ENCODE data around the gene RBP3. TPM values are rescaled to one million over a fixed set of nuclear protein-coding genes. Genes with fewer than 3 reads are reported as not detected.

Gene RBP3
- polyA plus RNA-seq, 1 donor (not counting 4 experiments of a cell fraction or from before 2014, with no cell fraction given), result not detected

- TF ChIP-seq CTCF (optimal IDR thresholded peaks at IDR 0.05 in 1 of 3, IDR thresholded peaks at IDR 0.05 in 1 of 3, conservative IDR thresholded peaks at IDR 0.05 in 1 of 3; ENCODE audit: extremely low read depth in 1 of 3, insufficient read depth in 2 of 3, low read length in 3 of 3) (peak in 1 of 3 experiments; percentile 22), EZH2 (IDR thresholded peaks at IDR 0.05; ENCODE audit: low read length) (no peak)
- DNase-seq (ENCODE audit: low read depth, low spot score) (no peak), FAIRE-seq (no peak)
- no peak overlapping the region for H3K9ac ChIP-seq (ENCODE audit: control insufficient read depth, extremely low read depth, insufficient read depth, low read length)
- H3K79me2 ChIP-seq (ENCODE audit: control insufficient read depth, insufficient read depth, low read length), result no peaks in the 10 kb centered on the region
- no peaks in the 10 kb centered on the region for H3K36me3 ChIP-seq (ENCODE audit: control insufficient read depth in 2 of 2, extremely low read depth in 1 of 2, insufficient read depth in 2 of 2, low read length in 2 of 2)
- no peaks in the 10 kb centered on the region for H4K20me1 ChIP-seq (ENCODE audit: control insufficient read depth, extremely low read depth, insufficient read depth, low read length)
- no peak overlapping the region for H3K4me3 ChIP-seq (ENCODE audit: control insufficient read depth in 2 of 3, extremely low read depth in 1 of 3, insufficient read depth in 2 of 3, low read depth in 1 of 3, low read length in 3 of 3)
- no peaks in the 10 kb centered on the region for H3K9me3 ChIP-seq (ENCODE audit: control insufficient read depth, low read depth, low read length)
- H3K9me1 ChIP-seq (ENCODE audit: control insufficient read depth, extremely low read depth, insufficient read depth, low read length), result no peaks in the 10 kb centered on the region
- H3K4me2 ChIP-seq (ENCODE audit: control insufficient read depth, extremely low read depth, insufficient read depth, low read depth, low read length), result no peak overlapping the region
- H2AFZ ChIP-seq (ENCODE audit: control insufficient read depth, low read length), result no peak overlapping the region
- dilution Hi-C loops (cut with MboI; ENCODE audit: extremely low pct_ligation_motif_present, low sequenced_read_pairs), result no loop called here
- no peaks in the 10 kb centered on the region for H3K27me3 ChIP-seq (ENCODE audit: control insufficient read depth, extremely low read depth, insufficient read depth, low read length)
- no peaks in the 10 kb centered on the region for H3K4me1 ChIP-seq (ENCODE audit: control insufficient read depth, extremely low read depth, insufficient read depth, low read length)
- H3K27ac ChIP-seq (ENCODE audit: control insufficient read depth, insufficient read depth, low read length), result no peak overlapping the region
These were observed 6.0 kb downstream of the RBP3 start for GRCh38 chr10:47354165-47354564.

GRCh38 chr10:47354900-47355299, 6.7 kb downstream of the RBP3 start:
- TF ChIP-seq CTCF (optimal IDR thresholded peaks at IDR 0.05 in 1 of 3, IDR thresholded peaks at IDR 0.05 in 1 of 3, conservative IDR thresholded peaks at IDR 0.05 in 1 of 3; ENCODE audit: extremely low read depth in 1 of 3, insufficient read depth in 2 of 3, low read length in 3 of 3) (no peak), EZH2 (IDR thresholded peaks at IDR 0.05; ENCODE audit: low read length) (no peak)
- H2AFZ ChIP-seq (ENCODE audit: control insufficient read depth, low read length), result no peak overlapping the region
- no peak overlapping the region for H3K4me3 ChIP-seq (ENCODE audit: control insufficient read depth in 2 of 3, extremely low read depth in 1 of 3, insufficient read depth in 2 of 3, low read depth in 1 of 3, low read length in 3 of 3)
- no peaks in the 10 kb centered on the region for H3K79me2 ChIP-seq (ENCODE audit: control insufficient read depth, insufficient read depth, low read length)
- no peaks in the 10 kb centered on the region for H3K9me3 ChIP-seq (ENCODE audit: control insufficient read depth, low read depth, low read length)
- H3K36me3 ChIP-seq (ENCODE audit: control insufficient read depth in 2 of 2, extremely low read depth in 1 of 2, insufficient read depth in 2 of 2, low read length in 2 of 2), result no peaks in the 10 kb centered on the region
- no peak overlapping the region for H3K4me2 ChIP-seq (ENCODE audit: control insufficient read depth, extremely low read depth, insufficient read depth, low read depth, low read length)
- DNase-seq (ENCODE audit: low read depth, low spot score), result no peak
- dilution Hi-C loops (cut with MboI; ENCODE audit: extremely low pct_ligation_motif_present, low sequenced_read_pairs), result no loop called here
- H3K9ac ChIP-seq (ENCODE audit: control insufficient read depth, extremely low read depth, insufficient read depth, low read length), result no peak overlapping the region
- H3K27ac ChIP-seq (ENCODE audit: control insufficient read depth, insufficient read depth, low read length), result no peak overlapping the region
- H4K20me1 ChIP-seq (ENCODE audit: control insufficient read depth, extremely low read depth, insufficient read depth, low read length), result no peaks in the 10 kb centered on the region
- no peak for FAIRE-seq
- no peaks in the 10 kb centered on the region for H3K27me3 ChIP-seq (ENCODE audit: control insufficient read depth, extremely low read depth, insufficient read depth, low read length)
- H3K9me1 ChIP-seq (ENCODE audit: control insufficient read depth, extremely low read depth, insufficient read depth, low read length), result no peaks in the 10 kb centered on the region
- H3K4me1 ChIP-seq (ENCODE audit: control insufficient read depth, extremely low read depth, insufficient read depth, low read length), result no peaks in the 10 kb centered on the region

Data from keratinocyte (primary cell).